ENCODE results near the gene TGFBRAP1.
"Not testable (repeated sequence)": the region's sequence is repeated elsewhere in the genome, so short reads cannot be mapped to it uniquely, and the experiment has no call there.

Gene TGFBRAP1

GRCh38 chr2:105335469-105335868, 5.9 kb upstream of the TGFBRAP1 start:
- TF ChIP-seq, protein P1, sequence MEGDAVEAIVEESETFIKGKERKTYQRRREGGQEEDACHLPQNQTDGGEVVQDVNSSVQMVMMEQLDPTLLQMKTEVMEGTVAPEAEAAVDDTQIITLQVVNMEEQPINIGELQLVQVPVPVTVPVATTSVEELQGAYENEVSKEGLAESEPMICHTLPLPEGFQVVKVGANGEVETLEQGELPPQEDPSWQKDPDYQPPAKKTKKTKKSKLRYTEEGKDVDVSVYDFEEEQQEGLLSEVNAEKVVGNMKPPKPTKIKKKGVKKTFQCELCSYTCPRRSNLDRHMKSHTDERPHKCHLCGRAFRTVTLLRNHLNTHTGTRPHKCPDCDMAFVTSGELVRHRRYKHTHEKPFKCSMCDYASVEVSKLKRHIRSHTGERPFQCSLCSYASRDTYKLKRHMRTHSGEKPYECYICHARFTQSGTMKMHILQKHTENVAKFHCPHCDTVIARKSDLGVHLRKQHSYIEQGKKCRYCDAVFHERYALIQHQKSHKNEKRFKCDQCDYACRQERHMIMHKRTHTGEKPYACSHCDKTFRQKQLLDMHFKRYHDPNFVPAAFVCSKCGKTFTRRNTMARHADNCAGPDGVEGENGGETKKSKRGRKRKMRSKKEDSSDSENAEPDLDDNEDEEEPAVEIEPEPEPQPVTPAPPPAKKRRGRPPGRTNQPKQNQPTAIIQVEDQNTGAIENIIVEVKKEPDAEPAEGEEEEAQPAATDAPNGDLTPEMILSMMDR (IDR thresholded peaks at IDR 0.05; ENCODE audit: low read depth, low read length, missing control alignments): no peak
- H3K4me3 ChIP-seq (ENCODE audit: low read depth, low read length): no peak overlapping the region
- DNase-seq (ENCODE audit: low read depth): no peak

DNA sequence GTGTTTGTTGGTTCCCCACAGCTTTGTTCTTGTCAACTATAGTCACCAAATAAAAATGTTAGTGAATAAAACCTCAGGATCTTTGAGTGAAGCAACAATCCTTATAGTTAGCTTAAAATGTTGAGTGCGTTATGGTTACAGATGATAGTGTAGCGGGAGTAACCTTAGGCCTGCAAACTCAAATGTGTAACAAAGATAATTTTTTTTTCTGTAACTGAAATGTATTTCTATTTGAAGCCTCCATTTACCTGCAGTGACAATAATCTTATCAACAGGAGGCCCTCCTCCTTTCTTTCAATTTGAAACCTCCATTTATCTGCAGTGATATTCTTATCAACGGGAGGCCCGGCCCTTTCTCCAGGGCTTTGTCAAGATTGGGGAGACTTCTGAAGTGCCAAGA, 4.7 kb upstream of the TGFBRAP1 start:
- TF ChIP-seq, protein P1 (IDR thresholded peaks at IDR 0.05; ENCODE audit: low read depth, low read length, missing control alignments): no peak
- no peak overlapping the region for H3K4me3 ChIP-seq (ENCODE audit: low read depth, low read length)
- DNase-seq (ENCODE audit: low read depth): no peak

GRCh38 chr2:105330681-105331375, 1.3 kb upstream of the TGFBRAP1 start:
- peak overlapping the region; percentile 81 for H3K4me3 ChIP-seq (ENCODE audit: low read depth, low read length)
- no peak for DNase-seq (ENCODE audit: low read depth)
- TF ChIP-seq, protein P1 (IDR thresholded peaks at IDR 0.05; ENCODE audit: low read depth, low read length, missing control alignments): no peak

DNA sequence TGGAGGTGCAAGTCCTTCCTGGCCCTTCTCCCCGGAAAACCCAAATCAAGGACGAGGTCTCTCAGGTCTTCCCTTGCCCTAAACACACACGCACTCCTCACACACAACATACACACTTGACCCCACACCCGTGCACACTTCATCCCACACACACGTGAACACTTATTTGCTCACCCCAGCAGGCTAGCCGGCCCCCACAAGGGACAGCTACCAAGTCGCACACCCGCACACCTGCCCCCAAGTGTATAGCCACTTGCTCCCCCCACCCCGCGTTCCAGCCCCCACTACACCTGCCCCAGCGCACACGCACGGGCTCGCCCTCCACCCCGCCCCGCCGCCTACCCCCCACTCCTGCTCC, 359 bp downstream of the TGFBRAP1 start:
- peak overlapping the region; percentile 80 for H3K4me3 ChIP-seq (ENCODE audit: low read depth, low read length)
- DNase-seq (ENCODE audit: low read depth): no peak
- TF ChIP-seq, protein P1 (IDR thresholded peaks at IDR 0.05; ENCODE audit: low read depth, low read length, missing control alignments): no peak

GRCh38 chr2:105328281-105329196, 996 bp downstream of the TGFBRAP1 start:
- TF ChIP-seq, protein P1 (IDR thresholded peaks at IDR 0.05; ENCODE audit: low read depth, low read length, missing control alignments): no peak
- H3K4me3 ChIP-seq (ENCODE audit: low read depth, low read length): peak overlapping the region; percentile 80
- no peak for DNase-seq (ENCODE audit: low read depth)

- TF ChIP-seq, protein P1 (IDR thresholded peaks at IDR 0.05; ENCODE audit: low read depth, low read length, missing control alignments): no peak
These were observed 1.8 kb downstream of the TGFBRAP1 start for GRCh38 chr2:105327690-105328089.

GRCh38 chr2:105327271-105327670, 2.3 kb downstream of the TGFBRAP1 start:
- DNase-seq (ENCODE audit: low read depth); H3K4me3 ChIP-seq (ENCODE audit: low read depth, low read length): not testable (repeated sequence)

More at GRCh38 chr2:105327690-105328089, 1.8 kb downstream of the TGFBRAP1 start:
- DNase-seq (ENCODE audit: low read depth): no peak
- peak overlapping the region; percentile 80; the same call in 1 of the 2 replicates for H3K4me3 ChIP-seq (ENCODE audit: low read depth, low read length)

Measured in GM12864 (cell line).